ENCODE measurements around the gene SENP7. TPM values are rescaled to one million over a fixed set of nuclear protein-coding genes. Genes with fewer than 3 reads are reported as not detected.
A peak's percentile ranks its signal among the peaks of the same experiment; 100 is the strongest.

Gene SENP7
- total RNA-seq, 1 donor from 2014 or later = 6.1 TPM

GRCh38 chr3:101383656-101384055 lies 129.4 kb downstream of the SENP7 start:
- H3K4me3 ChIP-seq = no peak overlapping the region
- H3K9me3 ChIP-seq = peaks cover 2 to 17% of the 10 kb centered on the region in 2 donors
- no peak overlapping the region for H3K27ac ChIP-seq
- no peak for TF ChIP-seq CTCF (IDR thresholded peaks at IDR 0.05)
- no peak for DNase-seq (ENCODE audit: low spot score in 2 of 2)
- H3K27me3 ChIP-seq = no peaks in the 10 kb centered on the region
- intact Hi-C loops (cut with DNase I) = loop anchor here (10.0 kb wide), 1 partner anchor 489 kb away; no protein-coding TSS in a partner anchor
- peaks cover 0 to 8% of the 10 kb centered on the region in 2 donors for H3K4me1 ChIP-seq
- no peaks in the 10 kb centered on the region for H3K36me3 ChIP-seq

DNA sequence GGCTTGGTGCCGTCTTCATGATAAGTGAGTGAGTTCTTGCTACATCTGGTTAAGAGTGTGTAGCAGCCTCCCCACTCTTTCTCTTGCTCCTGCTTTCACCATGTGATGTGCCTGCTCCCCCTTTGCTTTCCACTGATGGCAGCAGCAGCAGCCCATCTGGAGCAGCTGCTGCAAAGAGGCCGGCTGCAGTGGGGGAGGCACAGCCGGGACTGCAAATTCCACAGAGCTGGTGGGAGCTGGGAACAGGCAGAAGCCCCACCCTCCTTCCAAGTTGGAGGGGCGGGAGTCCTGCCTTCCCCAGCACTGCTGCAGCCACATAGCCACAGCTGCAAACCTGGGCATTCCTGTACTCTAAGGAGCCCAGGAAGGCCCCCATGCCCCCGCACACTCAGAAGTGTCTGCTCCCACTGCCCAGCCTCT lies 129.8 kb downstream of the SENP7 start:
- TF ChIP-seq CTCF (IDR thresholded peaks at IDR 0.05) = no peak
- intact Hi-C loops (cut with DNase I) = loop anchor here (10.0 kb wide), 1 partner anchor 488 kb away; no protein-coding TSS in a partner anchor
- Histone ChIP-seq H3K4me1 (peaks cover 0 to 10% of the 10 kb centered on the region in 2 donors), H3K4me3 (no peak overlapping the region), H3K9me3 (peaks cover 0 to 16% of the 10 kb centered on the region in 2 donors), H3K36me3 (no peaks in the 10 kb centered on the region), H3K27me3 (no peaks in the 10 kb centered on the region), H3K27ac (peak overlapping the region in 1 of 2 donors; percentile 43)
- DNase-seq (ENCODE audit: low spot score in 2 of 2) = no peak

DNA sequence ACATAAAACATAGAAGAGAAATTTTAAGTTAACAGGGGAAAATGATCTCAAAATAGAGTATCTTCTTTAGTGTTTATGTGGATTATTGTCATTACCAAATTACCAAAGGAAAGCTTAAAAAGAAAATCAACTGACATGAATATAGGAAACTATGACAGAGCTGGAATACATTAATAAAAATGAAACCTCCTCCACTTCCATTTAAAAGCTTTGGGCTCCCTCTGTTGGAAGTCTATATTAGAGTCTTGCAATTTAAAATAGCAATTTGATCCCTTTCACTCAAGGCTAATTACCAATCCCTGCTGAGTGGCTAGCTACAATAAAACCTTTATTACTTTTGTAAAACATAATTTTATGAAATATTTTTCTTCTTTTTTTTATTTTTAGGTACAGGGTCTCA lies 131.2 kb downstream of the SENP7 start:
- Histone ChIP-seq H3K36me3 (no peaks in the 10 kb centered on the region), H3K9me3 (peaks cover 0 to 12% of the 10 kb centered on the region in 2 donors), H3K4me3 (no peak overlapping the region), H3K4me1 (peaks cover 3 to 18% of the 10 kb centered on the region in 2 donors), H3K27ac (no peak overlapping the region), H3K27me3 (no peaks in the 10 kb centered on the region)
- no peak for DNase-seq (ENCODE audit: low spot score in 2 of 2)
- intact Hi-C loops (cut with DNase I) = loop anchor here (10.0 kb wide), 1 partner anchor 487 kb away; no protein-coding TSS in a partner anchor
- TF ChIP-seq CTCF (IDR thresholded peaks at IDR 0.05) = peak; percentile 29 to 58 (median 50)

GRCh38 chr3:101379658-101380376 lies 133.2 kb downstream of the SENP7 start:
- no peak for DNase-seq (ENCODE audit: low spot score in 2 of 2)
- TF ChIP-seq CTCF (IDR thresholded peaks at IDR 0.05) = no peak
- Histone ChIP-seq H3K36me3 (no peaks in the 10 kb centered on the region), H3K27me3 (no peaks in the 10 kb centered on the region), H3K4me1 (peaks cover 3 to 17% of the 10 kb centered on the region in 2 donors), H3K4me3 (no peak overlapping the region), H3K27ac (peak overlapping the region in 1 of 2 donors; percentile 2), H3K9me3 (peaks cover 0 to 12% of the 10 kb centered on the region in 2 donors)
- intact Hi-C loops (cut with DNase I) = loop anchor here (10.0 kb wide), 3 partner anchors 155 to 1555 kb away; no protein-coding TSS in a partner anchor

GRCh38 chr3:101377796-101378195 lies 135.2 kb downstream of the SENP7 start:
- intact Hi-C loops (cut with DNase I) = loop anchor here (10.0 kb wide), 2 partner anchors 153 to 1553 kb away; no protein-coding TSS in a partner anchor
- Histone ChIP-seq H3K36me3 (no peaks in the 10 kb centered on the region), H3K4me3 (no peak overlapping the region), H3K4me1 (peaks cover 3 to 22% of the 10 kb centered on the region in 2 donors), H3K27ac (peak overlapping the region; percentile 64 to 74), H3K27me3 (no peaks in the 10 kb centered on the region), H3K9me3 (peaks cover 0 to 12% of the 10 kb centered on the region in 2 donors)
- no peak for DNase-seq (ENCODE audit: low spot score in 2 of 2)
- TF ChIP-seq CTCF (IDR thresholded peaks at IDR 0.05) = no peak

All from ascending aorta (tissue), 2 donors.